Activated CD4-positive, alpha-beta memory T cell treated with anti-CD3 and anti-CD28 coated beads, Interleukin-2, amount 10 ng/mL, durations not matched to agents 7 days and 5 days (primary cell): ENCODE measurements around the gene ALPL. TPM values are rescaled to one million over a fixed set of nuclear protein-coding genes. Genes with fewer than 3 reads are reported as not detected.

ENCODE experiments used
- CTCF ChIA-PET: fragments of 350-600 bp; sonication (Branson Sonifier 250); formaldehyde crosslinking; loops from one replicate; lab custom pipeline; 2021; ENCODE audit warnings: antibody characterized with exemption, inconsistent platforms; lab: Charles Lee
- POLR2A ChIA-PET: fragments of 350-600 bp; sonication (Branson Sonifier 250); formaldehyde crosslinking; loops from one replicate; lab custom pipeline; 2021; ENCODE audit warnings: antibody characterized with exemption; lab: Charles Lee
- DNase-seq: peaks from one replicate; pipeline ENCODE4 v3.0.0-alpha.2; 2020
- H3K27ac Mint-ChIP-seq: one replicate; pipeline ENCODE4 v1.8.0; 2021; ENCODE audit warnings: mild to moderate bottlenecking, mixed read lengths
- H3K27me3 Mint-ChIP-seq: one replicate; pipeline ENCODE4 v1.8.0; 2021; ENCODE audit warnings: mixed read lengths
- H3K36me3 Mint-ChIP-seq: one replicate; pipeline ENCODE4 v1.8.0; 2021; ENCODE audit warnings: low read depth, mixed read lengths
- H3K4me1 Mint-ChIP-seq: one replicate; pipeline ENCODE4 v1.8.0; 2021; ENCODE audit warnings: mixed read lengths
- H3K4me3 Mint-ChIP-seq: one replicate; pipeline ENCODE4 v1.8.0; 2021; ENCODE audit warnings: mild to moderate bottlenecking, mixed read lengths
- H3K9me3 Mint-ChIP-seq: one replicate; pipeline ENCODE4 v1.8.0; 2021; ENCODE audit warnings: mixed read lengths
- total RNA-seq, 2 experiments: library from RNA; stranded (reverse); gene quantifications; one replicate each; pipeline ENCODE4 v1.2.3, GENCODE V29; 2021

The ALPL gene
- total RNA-seq, 2 experiments from 2014 or later, result not detected

DNA sequence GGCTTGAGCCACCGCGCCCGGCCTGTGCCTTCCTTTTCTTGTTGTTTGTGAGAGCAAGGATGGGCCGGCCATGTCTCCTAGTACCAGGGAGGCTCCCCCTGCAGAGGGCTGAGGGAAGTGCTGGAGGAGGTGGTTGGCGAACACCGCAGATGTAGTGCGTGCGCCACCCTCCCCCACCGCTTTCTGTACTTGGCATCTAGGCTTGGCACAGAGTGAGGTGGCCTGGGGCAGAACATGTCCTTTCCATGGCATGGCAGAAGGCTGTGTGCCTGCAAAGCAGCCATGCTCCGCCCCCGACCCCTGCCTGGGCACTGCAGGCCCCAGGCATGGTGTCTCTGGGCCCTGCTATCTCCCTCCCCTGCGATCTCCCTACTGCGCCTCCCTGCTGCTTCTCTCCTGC is 30.7 kb downstream of the ALPL start:
- H3K4me3 Mint-ChIP-seq, result no peak overlapping the region
- H3K4me1 Mint-ChIP-seq, result no peaks in the 10 kb centered on the region
- peaks cover 26% of the 10 kb centered on the region for H3K27me3 Mint-ChIP-seq
- DNase-seq, result no peak
- H3K36me3 Mint-ChIP-seq, result no peaks in the 10 kb centered on the region
- H3K9me3 Mint-ChIP-seq, result no peaks in the 10 kb centered on the region
- ChIA-PET POLR2A (no interaction called here), CTCF (no interaction called here)
- H3K27ac Mint-ChIP-seq, result no peak overlapping the region

DNA sequence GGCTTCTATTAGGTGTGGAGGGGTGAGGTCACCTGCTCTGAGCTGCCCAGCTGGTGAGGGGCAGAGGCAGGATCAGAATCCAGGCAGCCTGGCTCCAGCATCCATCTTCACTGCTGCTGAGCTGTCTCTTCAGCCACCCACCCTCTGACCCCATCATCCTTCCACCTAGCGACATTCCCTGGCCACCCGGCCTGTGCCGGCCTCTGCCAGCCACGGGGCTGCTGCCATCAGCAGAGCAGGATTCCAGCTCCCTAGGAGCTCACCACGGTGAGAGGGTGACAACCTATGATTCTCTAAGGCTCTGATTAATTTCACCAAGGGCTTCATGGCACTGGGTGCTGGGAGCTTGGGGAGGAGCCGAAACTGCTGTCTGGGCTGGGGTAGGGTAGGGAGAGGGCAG is 32.1 kb downstream of the ALPL start:
- Mint-ChIP-seq H3K36me3 (no peaks in the 10 kb centered on the region), H3K4me3 (no peak overlapping the region), H3K27me3 (peaks cover 23% of the 10 kb centered on the region), H3K9me3 (no peaks in the 10 kb centered on the region), H3K27ac (no peak overlapping the region), H3K4me1 (no peaks in the 10 kb centered on the region)
- ChIA-PET POLR2A (no interaction called here), CTCF (no interaction called here)
- DNase-seq, result no peak

DNA sequence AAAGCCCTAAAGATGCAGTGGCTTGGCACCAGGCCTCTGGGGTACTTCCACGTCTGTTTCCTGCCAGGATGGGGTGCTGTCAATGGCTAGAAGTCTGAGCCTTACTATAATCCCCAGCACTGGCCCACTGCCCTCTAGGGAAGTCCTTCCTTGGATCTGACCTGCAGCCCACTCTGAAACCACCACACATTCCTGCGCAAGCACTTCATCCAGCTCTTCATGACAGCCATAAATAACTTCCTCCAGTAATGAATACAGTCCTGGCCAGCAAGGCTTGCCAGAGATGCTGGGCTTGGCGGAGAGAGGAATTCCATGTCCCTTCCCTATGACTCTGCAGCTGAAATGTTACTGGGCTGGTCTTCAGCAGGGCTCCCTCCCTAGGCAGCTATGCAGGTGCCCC is 32.6 kb downstream of the ALPL start:
- H3K27ac Mint-ChIP-seq, result no peak overlapping the region
- H3K4me1 Mint-ChIP-seq, result no peaks in the 10 kb centered on the region
- ChIA-PET CTCF (no interaction called here), POLR2A (no interaction called here)
- H3K27me3 Mint-ChIP-seq, result peaks cover 23% of the 10 kb centered on the region
- no peak overlapping the region for H3K4me3 Mint-ChIP-seq
- H3K9me3 Mint-ChIP-seq, result no peaks in the 10 kb centered on the region
- DNase-seq, result no peak
- no peaks in the 10 kb centered on the region for H3K36me3 Mint-ChIP-seq

DNA sequence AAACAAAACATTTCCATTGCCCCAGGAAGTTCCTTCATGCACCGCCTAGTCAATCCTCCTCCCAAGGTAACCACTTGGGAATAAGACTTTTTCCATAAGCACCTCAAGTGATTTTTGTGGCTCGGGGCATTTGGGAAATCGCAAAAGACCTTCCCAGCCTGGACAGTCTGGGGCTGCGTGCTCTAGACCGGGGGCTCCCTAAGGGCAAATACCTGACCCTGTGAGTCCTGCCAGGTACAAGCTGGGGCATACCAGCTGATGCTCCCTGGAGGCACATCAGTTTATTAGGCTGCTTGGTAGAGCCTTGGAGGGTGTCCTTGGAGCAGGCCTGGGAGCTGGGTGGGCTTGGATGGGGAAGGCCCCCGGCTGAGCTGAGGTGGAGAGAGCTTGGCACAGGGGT is 34.4 kb downstream of the ALPL start:
- Mint-ChIP-seq H3K9me3 (no peaks in the 10 kb centered on the region), H3K27ac (no peak overlapping the region), H3K36me3 (no peaks in the 10 kb centered on the region), H3K4me3 (no peak overlapping the region), H3K4me1 (no peaks in the 10 kb centered on the region), H3K27me3 (peaks cover 15% of the 10 kb centered on the region)
- ChIA-PET POLR2A (no interaction called here), CTCF (interaction anchor here (1.4 kb wide), 1 partner anchor 30 kb away, joined by 3 read pairs; no protein-coding TSS in a partner anchor)
- DNase-seq, result no peak

DNA sequence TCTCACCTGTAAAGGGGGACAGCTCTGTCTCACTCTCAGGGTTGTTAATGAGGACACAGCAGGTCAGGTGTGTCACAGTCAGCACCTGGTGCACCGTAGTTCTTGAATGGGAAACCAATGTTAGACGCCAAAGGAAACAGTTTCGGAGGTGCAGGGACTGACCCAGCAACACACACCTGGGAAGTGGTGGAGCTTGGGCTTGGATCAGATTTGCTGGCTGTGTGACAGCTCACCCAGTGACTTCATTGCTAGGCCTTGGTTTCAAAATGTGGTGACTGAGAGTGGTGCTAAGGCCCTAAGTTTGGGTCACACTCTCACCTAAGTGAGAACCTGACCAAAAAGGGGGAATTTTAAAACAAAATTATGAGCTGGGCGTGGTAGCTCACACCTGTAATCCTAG is 34.9 kb downstream of the ALPL start:
- DNase-seq, result no peak

DNA sequence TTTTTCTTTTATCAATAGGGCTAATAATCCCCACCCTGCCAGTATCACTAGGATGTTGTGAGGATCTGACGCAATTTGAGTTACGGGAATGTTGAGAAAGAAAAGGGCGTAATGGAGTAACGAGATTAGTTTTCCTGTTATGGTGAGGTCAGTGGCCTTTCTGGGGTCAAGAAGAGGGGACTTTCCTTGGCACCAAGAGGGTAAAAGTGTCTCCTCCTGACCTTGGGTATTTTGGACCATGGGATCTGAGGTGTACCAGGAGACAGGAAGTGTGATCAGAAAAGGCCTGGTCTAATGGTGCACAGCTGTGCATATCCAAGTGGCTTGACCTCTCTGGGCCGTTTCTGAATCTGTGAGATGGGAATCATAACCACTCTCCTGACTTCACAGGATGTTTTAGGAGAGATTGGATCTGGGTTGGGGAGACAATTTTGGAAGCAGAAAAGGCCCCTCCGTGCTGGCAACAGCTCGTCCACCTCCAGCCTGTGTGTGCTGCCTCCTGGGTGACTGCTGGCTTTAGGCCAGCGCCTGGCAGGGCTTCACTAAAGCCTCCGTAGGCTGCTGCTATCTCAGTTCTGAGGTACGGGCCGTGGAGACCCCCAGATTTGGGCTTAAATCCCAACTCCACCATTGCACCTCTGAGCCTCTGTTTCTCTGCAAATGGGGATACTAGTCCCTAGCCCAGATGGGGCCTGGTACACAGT is 37.1 kb downstream of the ALPL start:
- no peaks in the 10 kb centered on the region for H3K36me3 Mint-ChIP-seq
- H3K4me1 Mint-ChIP-seq, result no peaks in the 10 kb centered on the region
- H3K27me3 Mint-ChIP-seq, result peaks cover 12% of the 10 kb centered on the region
- H3K27ac Mint-ChIP-seq, result no peak overlapping the region
- ChIA-PET CTCF (no interaction called here), POLR2A (no interaction called here)
- no peaks in the 10 kb centered on the region for H3K9me3 Mint-ChIP-seq
- H3K4me3 Mint-ChIP-seq, result no peak overlapping the region
- DNase-seq, result no peak

More for the DNA sequence above, 34.9 kb downstream of the ALPL start:
- no peaks in the 10 kb centered on the region for H3K4me1 Mint-ChIP-seq
- H3K9me3 Mint-ChIP-seq, result no peaks in the 10 kb centered on the region
- H3K36me3 Mint-ChIP-seq, result no peaks in the 10 kb centered on the region
- no peak overlapping the region for H3K4me3 Mint-ChIP-seq
- ChIA-PET CTCF (interaction anchor here (1.4 kb wide), 1 partner anchor 31 kb away, joined by 3 read pairs; no protein-coding TSS in a partner anchor), POLR2A (no interaction called here)
- no peak overlapping the region for H3K27ac Mint-ChIP-seq
- peaks cover 14% of the 10 kb centered on the region for H3K27me3 Mint-ChIP-seq

DNA sequence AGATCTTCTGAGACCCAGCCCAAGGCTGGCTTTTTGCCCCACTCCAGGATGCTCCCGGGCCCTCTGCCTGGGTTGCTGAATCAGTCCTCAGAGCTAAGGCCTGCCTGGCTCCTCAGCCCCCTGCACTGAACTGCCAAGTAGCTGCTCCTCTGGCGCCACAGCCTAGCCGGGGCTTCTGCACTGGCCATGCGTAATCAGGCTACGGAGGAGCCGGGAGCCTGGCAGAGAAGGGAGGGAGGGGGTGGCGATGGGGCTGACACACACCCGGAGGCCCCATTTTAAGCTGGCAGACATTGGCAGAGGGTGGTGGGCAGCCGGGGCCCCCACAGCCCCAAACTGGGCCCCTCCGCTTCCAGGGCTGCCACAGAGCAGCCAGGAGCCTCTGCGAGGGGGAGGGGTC is 38.7 kb downstream of the ALPL start:
- Mint-ChIP-seq H3K9me3 (no peaks in the 10 kb centered on the region), H3K36me3 (no peaks in the 10 kb centered on the region), H3K4me1 (peaks cover 1% of the 10 kb centered on the region), H3K4me3 (no peak overlapping the region), H3K27me3 (peaks cover 15% of the 10 kb centered on the region), H3K27ac (no peak overlapping the region)
- no peak for DNase-seq
- POLR2A ChIA-PET, result no interaction called here
- CTCF ChIA-PET, result no interaction called here

DNA sequence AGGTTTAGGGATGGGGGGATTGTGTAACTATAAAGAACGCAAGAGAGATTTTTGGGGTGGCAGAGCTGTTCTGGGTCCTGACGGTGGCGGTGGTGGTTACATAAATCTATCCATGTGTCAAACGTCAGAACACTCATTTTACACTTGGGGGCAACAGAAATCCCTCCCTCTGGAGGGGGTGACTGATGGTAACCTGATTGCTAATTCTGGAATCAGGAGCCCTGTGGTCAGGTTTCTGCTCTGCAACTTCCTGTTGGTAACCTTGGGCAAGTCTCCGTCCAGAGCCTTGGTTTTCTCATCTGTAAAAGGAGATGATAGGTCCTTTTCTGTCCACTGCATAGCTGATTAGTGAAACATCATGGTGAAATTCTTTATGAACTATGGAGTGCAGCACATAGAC is 40.9 kb downstream of the ALPL start:
- peaks cover 22% of the 10 kb centered on the region for H3K27me3 Mint-ChIP-seq
- H3K4me1 Mint-ChIP-seq, result peaks cover 1% of the 10 kb centered on the region
- no peaks in the 10 kb centered on the region for H3K9me3 Mint-ChIP-seq
- H3K36me3 Mint-ChIP-seq, result no peaks in the 10 kb centered on the region
- CTCF ChIA-PET, result no interaction called here
- POLR2A ChIA-PET, result no interaction called here
- no peak overlapping the region for H3K27ac Mint-ChIP-seq
- H3K4me3 Mint-ChIP-seq, result no peak overlapping the region
- DNase-seq, result no peak

DNA sequence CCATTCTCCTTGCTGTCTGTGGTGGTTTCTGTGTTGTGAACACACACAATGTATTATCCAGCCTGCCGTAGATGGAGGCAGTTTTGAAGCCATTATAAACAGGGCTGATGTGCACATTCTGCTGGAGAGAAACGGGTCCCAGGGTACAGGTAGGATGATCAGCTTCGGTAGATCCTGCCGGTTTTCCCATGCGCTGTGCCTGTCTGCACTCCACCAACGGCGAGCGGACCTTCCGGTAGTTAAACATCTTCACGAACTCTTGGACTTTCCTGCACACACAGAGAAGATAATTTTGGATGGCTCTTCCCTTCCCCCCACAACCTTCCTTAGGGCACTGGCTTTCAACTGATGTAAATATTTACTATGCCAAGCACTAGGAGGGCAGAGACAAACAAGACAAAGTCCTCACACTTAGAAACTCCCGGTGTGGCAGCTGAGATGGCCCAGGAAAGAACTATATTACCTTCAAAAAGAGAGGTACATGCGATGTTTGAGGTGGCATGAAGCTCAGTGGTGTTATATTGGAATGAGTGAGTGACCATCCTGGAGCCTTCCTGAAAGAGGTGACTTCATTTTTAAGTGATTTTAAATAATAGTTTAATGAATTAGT is 41.7 kb downstream of the ALPL start:
- H3K27ac Mint-ChIP-seq, result no peak overlapping the region
- no peaks in the 10 kb centered on the region for H3K9me3 Mint-ChIP-seq
- POLR2A ChIA-PET, result no interaction called here
- no peak for DNase-seq
- peaks cover 22% of the 10 kb centered on the region for H3K27me3 Mint-ChIP-seq
- CTCF ChIA-PET, result no interaction called here
- H3K4me3 Mint-ChIP-seq, result no peak overlapping the region
- H3K36me3 Mint-ChIP-seq, result no peaks in the 10 kb centered on the region
- H3K4me1 Mint-ChIP-seq, result peaks cover 1% of the 10 kb centered on the region

DNA sequence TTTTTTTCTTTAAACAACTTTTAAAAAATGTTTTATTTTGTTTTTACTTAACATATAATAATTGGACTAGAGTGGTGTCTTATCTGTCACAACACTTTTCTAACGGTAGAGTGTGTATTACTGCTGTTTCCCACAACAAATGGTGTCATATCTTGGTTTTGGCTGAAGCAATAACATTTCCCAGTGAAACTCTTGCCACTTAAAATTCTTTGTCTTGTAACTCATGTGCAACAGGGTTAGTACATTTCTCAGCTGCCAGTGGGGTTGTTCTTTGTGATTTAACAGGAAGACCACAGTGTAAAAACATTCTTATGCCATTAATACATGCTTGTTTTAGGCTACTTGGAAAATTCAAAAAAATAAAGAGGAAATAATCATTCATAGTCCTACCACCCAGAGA is 43.5 kb downstream of the ALPL start:
- no peaks in the 10 kb centered on the region for H3K9me3 Mint-ChIP-seq
- ChIA-PET POLR2A (no interaction called here), CTCF (interaction anchor here (0.7 kb wide), 1 partner anchor 15 kb away, joined by 4 read pairs; no protein-coding TSS in a partner anchor)
- peaks cover 1% of the 10 kb centered on the region for H3K4me1 Mint-ChIP-seq
- no peak for DNase-seq
- peaks cover 26% of the 10 kb centered on the region for H3K27me3 Mint-ChIP-seq
- no peaks in the 10 kb centered on the region for H3K36me3 Mint-ChIP-seq
- H3K27ac Mint-ChIP-seq, result no peak overlapping the region
- H3K4me3 Mint-ChIP-seq, result no peak overlapping the region

DNA sequence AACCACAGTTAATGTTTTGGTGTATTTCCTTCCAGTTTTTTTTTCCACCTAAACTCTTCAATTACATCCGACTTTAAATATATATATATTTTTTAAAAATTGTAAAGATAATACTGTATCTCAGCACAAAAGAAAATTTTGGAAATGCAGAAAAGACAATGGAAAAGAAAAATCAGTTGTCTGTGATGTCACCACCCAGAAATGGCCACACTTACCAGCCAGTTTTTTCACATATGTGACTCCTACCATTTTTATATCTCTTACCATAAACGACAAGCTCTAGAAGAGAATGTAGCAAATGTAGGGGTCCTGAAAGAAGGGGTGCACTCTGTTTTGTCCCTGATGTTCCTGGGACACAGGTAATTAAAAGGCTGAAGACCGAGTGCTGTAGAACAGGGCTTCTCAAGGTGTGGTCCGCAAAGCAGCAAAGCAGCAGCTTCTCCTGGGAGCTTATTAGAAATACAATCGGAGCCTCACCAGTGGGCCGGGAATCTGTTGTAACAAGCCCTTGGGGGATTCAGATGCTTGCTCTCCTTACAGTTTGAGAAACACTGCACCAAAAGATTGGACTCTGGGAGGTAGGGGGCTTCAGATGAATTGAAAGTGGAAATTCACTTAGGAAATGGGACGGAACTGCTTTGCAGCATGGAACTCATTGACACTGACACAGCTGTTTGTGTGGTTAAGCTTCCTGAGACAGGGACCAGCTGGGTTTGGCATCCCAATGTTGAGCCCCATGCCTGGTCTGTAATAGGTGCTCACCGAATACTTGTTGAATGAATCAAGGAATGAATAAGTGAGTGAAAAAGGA is 44.1 kb downstream of the ALPL start:
- H3K9me3 Mint-ChIP-seq, result no peaks in the 10 kb centered on the region
- ChIA-PET CTCF (no interaction called here), POLR2A (interaction anchor here (0.6 kb wide), 1 partner anchor 16 kb away, joined by 3 read pairs; no protein-coding TSS in a partner anchor)
- H3K27me3 Mint-ChIP-seq, result peaks cover 26% of the 10 kb centered on the region
- H3K4me1 Mint-ChIP-seq, result peaks cover 1% of the 10 kb centered on the region
- no peak overlapping the region for H3K27ac Mint-ChIP-seq
- H3K4me3 Mint-ChIP-seq, result no peak overlapping the region
- no peak for DNase-seq
- H3K36me3 Mint-ChIP-seq, result no peaks in the 10 kb centered on the region

DNA sequence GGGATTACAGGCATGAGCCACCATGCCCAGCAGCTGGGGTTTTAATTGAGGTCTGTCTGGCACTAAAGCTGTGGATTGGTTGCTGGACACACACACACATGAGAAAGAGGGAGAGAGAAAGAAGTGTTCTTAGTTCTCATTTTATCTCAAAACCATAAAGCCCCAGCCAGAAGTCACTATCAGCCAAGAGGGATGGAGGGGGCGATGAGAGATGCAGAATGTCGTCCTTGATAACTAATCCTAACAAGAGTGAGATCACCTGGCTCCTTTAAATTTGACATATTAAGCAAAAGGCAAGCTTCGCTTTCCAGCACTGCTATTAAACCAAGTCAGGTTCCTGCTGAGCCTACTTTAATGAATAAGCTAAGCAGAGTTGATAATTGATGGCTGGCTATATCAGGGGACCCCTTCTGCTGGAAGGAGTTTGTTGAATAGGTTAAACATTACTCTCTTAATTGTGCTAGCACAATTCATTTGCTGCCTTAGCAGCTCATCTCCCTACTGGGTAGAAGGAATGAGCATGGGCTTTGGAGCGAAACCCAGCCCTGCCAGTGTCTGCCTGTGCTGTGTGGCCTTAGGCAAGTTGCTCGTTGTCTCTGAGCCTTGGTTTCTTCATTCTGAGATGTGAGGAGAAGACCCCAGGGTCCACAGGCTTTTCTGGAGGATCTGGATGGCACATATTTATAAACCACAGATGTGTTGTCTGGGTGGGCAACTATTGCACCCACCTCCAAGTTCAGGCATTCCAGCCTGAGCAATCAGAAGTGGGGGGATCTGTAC is 50.8 kb downstream of the ALPL start:
- Mint-ChIP-seq H3K27me3 (peaks cover 5% of the 10 kb centered on the region), H3K4me3 (no peak overlapping the region), H3K9me3 (no peaks in the 10 kb centered on the region), H3K27ac (no peak overlapping the region), H3K4me1 (no peaks in the 10 kb centered on the region), H3K36me3 (no peaks in the 10 kb centered on the region)
- ChIA-PET CTCF (interaction anchor here (0.6 to 0.9 kb wide), 2 partner anchors 51 to 230 kb away, joined by 3 read pairs; partner anchors contain the start of gene ALPL), POLR2A (no interaction called here)
- DNase-seq, result no peak
